OCI-LY7 (cell line): Measurements from ENCODE around the gene CAPN5. TPM values are rescaled to one million over a fixed set of nuclear protein-coding genes. Genes with fewer than 3 reads are reported as not detected.

Experiments
- BruUV-seq: library from RNA; stranded (reverse); fragments of 400-500 nt; replicated peaks from 2 replicates; lab custom pipeline; 2021; lab: Mats Ljungman, UMichigan
- CTCF ChIA-PET: fragments of 300-600 bp; sonication (Branson Sonifier 250); formaldehyde crosslinking; loops from one replicate; lab custom pipeline; 2022; ENCODE audit warnings: antibody characterized with exemption; ENCODE audit not compliant: unreplicated experiment; lab: Charles Lee
- POLR2A ChIA-PET: fragments of 300-600 bp; sonication (Branson Sonifier 250); formaldehyde crosslinking; loops from one replicate; lab custom pipeline; 2022; ENCODE audit warnings: antibody characterized with exemption; lab: Charles Lee
- DNase-seq: peaks from one replicate; pipeline ENCODE4 v3.0.0-alpha.2; 2015; ENCODE audit warnings: low spot score
- H2AFZ ChIP-seq: fragments of 200-600 bp; sonication (generic), shearing (Covaris generic); 2 replicates; pipeline ENCODE4 v1.6.1; 2014; ENCODE audit warnings: mild to moderate bottlenecking, antibody characterized with exemption, low read length, moderate library complexity
- H3K27ac ChIP-seq: fragments of 200-600 bp; sonication (generic); 2 replicates; pipeline ENCODE4 v1.5.1; 2014; ENCODE audit warnings: mixed run types, low read depth, mild to moderate bottlenecking, moderate library complexity, low read length, inconsistent platforms; ENCODE audit not compliant: poor library complexity, severe bottlenecking
- H3K36me3 ChIP-seq: fragments of 200-600 bp; sonication (generic); 2 replicates; pipeline ENCODE4 v1.6.1; 2014; ENCODE audit warnings: mild to moderate bottlenecking, antibody characterized with exemption, low read length, moderate library complexity, mixed read lengths; ENCODE audit not compliant: insufficient read depth
- H3K4me1 ChIP-seq: fragments of 200-600 bp; sonication (generic); 2 replicates; pipeline ENCODE4 v1.5.1; 2014; ENCODE audit warnings: mild to moderate bottlenecking, low read length; ENCODE audit not compliant: insufficient read depth, poor library complexity, severe bottlenecking
- H3K4me2 ChIP-seq: fragments of 200-600 bp; sonication (generic); 2 replicates; pipeline ENCODE4 v1.6.1; 2014; ENCODE audit warnings: mild to moderate bottlenecking, low read length
- H3K4me3 ChIP-seq: fragments of 200-600 bp; sonication (generic); 2 replicates; pipeline ENCODE4 v1.5.1; 2014; ENCODE audit warnings: mild to moderate bottlenecking, low read depth, low read length; ENCODE audit not compliant: poor library complexity, severe bottlenecking
- H3K79me2 ChIP-seq: fragments of 200-600 bp; sonication (generic); 2 replicates; pipeline ENCODE4 v1.6.1; 2016; ENCODE audit warnings: low read depth, mild to moderate bottlenecking, low read length, moderate library complexity, mixed read lengths; ENCODE audit not compliant: insufficient read depth
- H3K9me2 ChIP-seq: fragments of 200-600 bp; sonication (generic); 2 replicates; pipeline ENCODE4 v1.6.1; 2016; ENCODE audit warnings: mild to moderate bottlenecking, low read length, mixed read lengths; ENCODE audit not compliant: insufficient read depth
- H3K9me3 ChIP-seq: fragments of 200-600 bp; sonication (generic); 2 replicates; pipeline ENCODE4 v1.6.1; 2014; ENCODE audit warnings: mild to moderate bottlenecking, mixed run types, low read length, mixed read lengths
- H4K20me1 ChIP-seq: fragments of 200-600 bp; sonication (generic); 2 replicates; pipeline ENCODE4 v1.6.1; 2014; ENCODE audit warnings: mild to moderate bottlenecking, antibody characterized with exemption, low read length, moderate library complexity, mixed read lengths; ENCODE audit not compliant: insufficient read depth
- EZH2phosphoT487 ChIP-seq: fragments of 200-600 bp; sonication (generic); IDR thresholded peaks from 2 replicates; pipeline ENCODE4 v1.6.1; 2018; ENCODE audit warnings: low read depth, borderline replicate concordance, mild to moderate bottlenecking, mixed run types, antibody characterized with exemption, low read length, moderate library complexity, mixed read lengths
- intact Hi-C: fragments of 100-400 bp; cut with micrococcal nuclease; formaldehyde crosslinking; loops from one replicate; pipeline ENCODE4 v1.10.0; 2022; ENCODE audit not compliant: unreplicated experiment
- total RNA-seq, 2 experiments: library from RNA; depleted of rRNA in 1 of 2; stranded (reverse); fragments of >200 nt in 1 of 2; shearing (Covaris generic) in 1 of 2; gene quantifications; 2 replicates each; pipeline ENCODE4 v1.2.3, GENCODE V29; 2014 to 2022
- TF ChIP-seq, protein P1 (sequence below): fragments of 200-600 bp; sonication (generic); conservative IDR thresholded peaks from 2 replicates; pipeline ENCODE4 v1.5.1; 2014; ENCODE audit warnings: mild to moderate bottlenecking, antibody characterized with exemption, low read length, moderate library complexity, mixed read lengths

CAPN5 gene
- total RNA-seq, 2 experiments from 2014 or later = 1.4 to 1.5 TPM

DNA sequence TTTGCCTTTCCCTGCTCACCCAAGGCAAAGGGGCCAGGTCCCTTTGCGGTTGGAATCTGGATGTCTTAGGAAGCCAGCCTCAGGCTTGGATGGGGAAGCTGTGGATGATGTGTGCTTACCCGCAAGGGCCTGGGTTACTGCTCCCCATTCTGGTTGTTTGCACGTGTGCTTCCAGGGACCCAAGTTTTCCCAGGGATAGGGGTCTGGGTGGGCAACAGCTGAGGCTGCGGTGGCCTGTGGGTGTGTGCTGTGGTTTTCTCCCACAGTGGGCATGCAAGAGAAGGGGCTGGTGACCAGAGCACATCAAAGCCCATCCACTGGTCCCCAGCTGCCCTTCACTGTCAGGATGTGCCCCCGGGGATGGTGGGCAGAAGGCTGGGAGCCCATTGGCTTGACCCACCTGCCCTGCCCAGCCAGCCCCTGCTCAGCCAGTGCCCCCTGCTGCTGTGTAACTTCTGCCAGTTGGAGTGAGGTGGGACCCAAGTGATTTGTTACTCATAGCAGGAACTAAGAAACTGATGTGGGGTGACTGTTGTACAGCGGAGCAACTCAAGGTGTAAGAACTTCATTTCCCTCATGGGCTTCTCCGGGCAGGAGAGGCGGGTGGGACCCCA lies 3.3 kb downstream of the CAPN5 start:
- ChIA-PET CTCF (no interaction called here), POLR2A (no interaction called here)
- H3K4me2 ChIP-seq = no peak overlapping the region
- H3K4me3 ChIP-seq = no peak overlapping the region
- no TSS peak for BruUV-seq
- intact Hi-C loops = no loop called here
- no peaks in the 10 kb centered on the region for H3K36me3 ChIP-seq
- TF ChIP-seq EZH2phosphoT487 = no peak
- TF ChIP-seq, protein P1, sequence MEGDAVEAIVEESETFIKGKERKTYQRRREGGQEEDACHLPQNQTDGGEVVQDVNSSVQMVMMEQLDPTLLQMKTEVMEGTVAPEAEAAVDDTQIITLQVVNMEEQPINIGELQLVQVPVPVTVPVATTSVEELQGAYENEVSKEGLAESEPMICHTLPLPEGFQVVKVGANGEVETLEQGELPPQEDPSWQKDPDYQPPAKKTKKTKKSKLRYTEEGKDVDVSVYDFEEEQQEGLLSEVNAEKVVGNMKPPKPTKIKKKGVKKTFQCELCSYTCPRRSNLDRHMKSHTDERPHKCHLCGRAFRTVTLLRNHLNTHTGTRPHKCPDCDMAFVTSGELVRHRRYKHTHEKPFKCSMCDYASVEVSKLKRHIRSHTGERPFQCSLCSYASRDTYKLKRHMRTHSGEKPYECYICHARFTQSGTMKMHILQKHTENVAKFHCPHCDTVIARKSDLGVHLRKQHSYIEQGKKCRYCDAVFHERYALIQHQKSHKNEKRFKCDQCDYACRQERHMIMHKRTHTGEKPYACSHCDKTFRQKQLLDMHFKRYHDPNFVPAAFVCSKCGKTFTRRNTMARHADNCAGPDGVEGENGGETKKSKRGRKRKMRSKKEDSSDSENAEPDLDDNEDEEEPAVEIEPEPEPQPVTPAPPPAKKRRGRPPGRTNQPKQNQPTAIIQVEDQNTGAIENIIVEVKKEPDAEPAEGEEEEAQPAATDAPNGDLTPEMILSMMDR = no peak
- H3K4me1 ChIP-seq = peaks cover 9% of the 10 kb centered on the region
- H4K20me1 ChIP-seq = no peaks in the 10 kb centered on the region
- no peak for DNase-seq
- H3K9me3 ChIP-seq = no peaks in the 10 kb centered on the region
- H2AFZ ChIP-seq = no peak overlapping the region
- H3K79me2 ChIP-seq = no peaks in the 10 kb centered on the region
- no peaks in the 10 kb centered on the region for H3K9me2 ChIP-seq
- H3K27ac ChIP-seq = no peak overlapping the region

DNA sequence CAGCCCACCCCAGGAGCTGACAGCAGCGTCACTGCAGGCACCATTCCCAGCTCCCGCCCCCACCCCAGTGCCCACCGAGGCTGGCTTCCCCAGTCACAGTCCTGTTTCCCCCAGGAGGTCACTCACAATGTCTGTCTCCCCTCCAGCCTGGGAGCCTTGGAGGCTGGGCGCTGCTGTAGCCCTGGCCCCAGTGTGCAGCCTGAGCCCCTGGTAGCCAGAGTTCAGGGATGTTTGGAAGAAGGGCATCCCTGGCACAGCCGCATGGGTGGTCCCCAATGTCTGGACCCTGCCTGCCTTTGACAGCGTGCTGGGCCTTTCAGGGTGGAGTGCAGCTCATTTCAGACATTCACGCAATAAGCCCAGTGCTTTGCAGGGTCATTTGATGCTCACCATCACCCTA lies 4.3 kb downstream of the CAPN5 start:
- no peak for DNase-seq
- H3K4me1 ChIP-seq = peaks cover 8% of the 10 kb centered on the region
- H3K36me3 ChIP-seq = no peaks in the 10 kb centered on the region
- H3K79me2 ChIP-seq = no peaks in the 10 kb centered on the region
- H3K4me2 ChIP-seq = no peak overlapping the region
- POLR2A ChIA-PET = interaction anchor here (0.5 kb wide), 1 partner anchor 24 kb away, joined by 3 read pairs; no protein-coding TSS in a partner anchor
- H4K20me1 ChIP-seq = no peaks in the 10 kb centered on the region
- CTCF ChIA-PET = no interaction called here
- H2AFZ ChIP-seq = no peak overlapping the region
- H3K4me3 ChIP-seq = no peak overlapping the region
- no peaks in the 10 kb centered on the region for H3K9me2 ChIP-seq
- no peaks in the 10 kb centered on the region for H3K9me3 ChIP-seq
- intact Hi-C loops = no loop called here
- no peak for TF ChIP-seq EZH2phosphoT487
- TF ChIP-seq, protein P1 = no peak
- BruUV-seq = no TSS peak
- no peak overlapping the region for H3K27ac ChIP-seq
